HUDEP-2 (cell line): ENCODE results near the gene NFKB2.

Source experiments
- DNase-seq, 76 experiments: peaks; one replicate each; lab custom pipeline; 2025; ENCODE audit not compliant: unreplicated experiment in 76 of 76; lab: John Stamatoyannopoulos, UW

Gene NFKB2

GRCh38 chr10:102407425-102408130 is 12.1 kb downstream of the NFKB2 start:
- DNase-seq = no peak

DNA sequence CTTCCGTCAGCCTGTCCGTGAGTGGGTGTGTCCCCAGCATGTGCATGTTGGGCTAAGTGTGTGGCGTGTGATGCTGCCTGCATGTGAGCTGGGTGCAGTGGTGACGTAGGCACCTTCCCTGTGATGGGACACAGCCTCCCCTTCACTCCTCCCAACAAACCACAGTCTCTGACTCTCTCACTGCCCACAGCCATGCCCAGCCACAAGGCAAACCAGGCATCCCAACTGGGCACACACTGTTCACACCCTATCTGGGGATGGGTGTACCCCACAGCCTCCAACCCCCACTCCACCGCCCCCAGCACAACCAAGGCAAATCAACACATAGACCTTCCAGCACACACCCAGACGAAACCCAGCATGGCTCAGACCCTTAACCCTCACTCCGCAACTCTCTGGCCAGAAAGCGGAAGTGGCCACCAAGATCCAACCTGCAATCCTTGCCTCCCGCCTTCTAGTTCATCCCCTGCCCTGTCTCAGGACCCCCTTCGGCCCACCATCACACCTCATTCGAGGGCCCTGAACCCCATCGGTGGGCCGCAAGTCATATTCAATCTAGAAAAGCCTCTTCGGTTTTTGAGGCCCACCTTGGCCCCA is 12.7 kb downstream of the NFKB2 start:
- DNase-seq = no peak

- peak in 7 of 76 experiments; percentile 8 to 22 (median 12) for DNase-seq
Observed at GRCh38 chr10:102408728-102409603, 13.5 kb downstream of the NFKB2 start.

GRCh38 chr10:102409604-102410428 is 14.3 kb downstream of the NFKB2 start:
- DNase-seq = no peak

- no peak for DNase-seq
Observed at GRCh38 chr10:102410429-102411073, 15.0 kb downstream of the NFKB2 start.

DNA sequence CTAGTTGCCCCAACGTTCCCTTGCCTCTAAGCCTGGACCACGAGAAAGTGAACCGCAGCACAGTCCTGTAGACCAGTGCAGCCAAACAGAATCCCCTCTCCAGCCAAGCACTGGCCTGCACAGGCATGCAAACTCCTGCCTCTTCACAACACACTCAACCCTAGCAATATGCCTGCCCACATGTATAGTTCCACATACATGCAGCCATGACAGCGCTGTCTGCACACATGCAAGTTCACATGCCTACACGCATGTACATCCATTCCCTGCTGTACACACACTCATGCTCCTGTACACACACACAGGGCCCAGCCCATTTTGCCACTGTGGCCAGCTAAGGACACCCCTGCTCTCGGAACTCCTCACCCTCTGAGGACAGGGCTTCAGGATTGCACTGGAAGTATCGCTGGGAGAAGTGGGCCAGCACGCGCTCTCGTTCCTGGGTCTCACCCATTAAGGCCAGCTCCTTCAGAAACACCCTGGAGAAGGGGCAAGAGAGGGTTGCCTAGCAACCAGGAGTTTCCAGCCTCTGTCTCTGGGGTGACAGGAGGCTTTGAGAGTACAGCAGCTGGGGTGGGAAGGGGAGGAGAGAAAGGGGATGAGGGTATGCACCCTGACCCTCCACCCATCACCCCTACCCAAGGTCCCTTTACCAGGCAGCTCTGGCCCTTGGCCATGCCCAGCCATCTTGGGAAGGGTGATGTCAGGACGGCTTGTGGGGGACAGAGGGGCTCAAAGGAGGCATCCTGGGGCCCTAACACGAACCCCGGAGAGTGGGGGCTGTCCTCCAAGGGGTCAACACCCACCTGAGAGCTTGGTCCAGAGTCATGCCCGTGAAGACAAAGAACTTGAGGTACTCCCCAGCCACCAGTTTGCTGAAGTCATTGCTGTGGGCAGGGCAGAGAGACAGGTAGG is 16.1 kb downstream of the NFKB2 start:
- no peak for DNase-seq

DNA sequence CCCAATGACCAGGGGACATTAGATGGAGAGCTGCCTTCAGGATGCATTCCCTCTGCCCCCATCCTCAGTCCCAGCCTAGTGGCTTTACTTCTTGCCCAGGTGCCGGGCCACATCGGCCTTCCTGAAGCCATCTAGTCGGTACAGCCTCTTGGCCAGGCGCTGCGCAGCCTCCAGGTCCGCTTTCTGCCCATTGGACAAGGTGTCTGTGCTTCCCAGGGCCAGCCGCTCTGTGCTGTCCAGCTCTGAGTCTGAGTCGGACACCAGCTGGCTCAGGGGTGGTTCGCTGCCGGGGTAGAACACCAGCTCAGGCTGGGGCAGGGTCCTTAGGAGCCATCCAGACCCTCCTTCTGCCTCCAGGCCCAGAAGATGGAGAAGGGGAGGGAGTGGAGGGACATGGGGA is 16.8 kb downstream of the NFKB2 start:
- no peak for DNase-seq

GRCh38 chr10:102413053-102413705 is 17.7 kb downstream of the NFKB2 start:
- DNase-seq = no peak

DNA sequence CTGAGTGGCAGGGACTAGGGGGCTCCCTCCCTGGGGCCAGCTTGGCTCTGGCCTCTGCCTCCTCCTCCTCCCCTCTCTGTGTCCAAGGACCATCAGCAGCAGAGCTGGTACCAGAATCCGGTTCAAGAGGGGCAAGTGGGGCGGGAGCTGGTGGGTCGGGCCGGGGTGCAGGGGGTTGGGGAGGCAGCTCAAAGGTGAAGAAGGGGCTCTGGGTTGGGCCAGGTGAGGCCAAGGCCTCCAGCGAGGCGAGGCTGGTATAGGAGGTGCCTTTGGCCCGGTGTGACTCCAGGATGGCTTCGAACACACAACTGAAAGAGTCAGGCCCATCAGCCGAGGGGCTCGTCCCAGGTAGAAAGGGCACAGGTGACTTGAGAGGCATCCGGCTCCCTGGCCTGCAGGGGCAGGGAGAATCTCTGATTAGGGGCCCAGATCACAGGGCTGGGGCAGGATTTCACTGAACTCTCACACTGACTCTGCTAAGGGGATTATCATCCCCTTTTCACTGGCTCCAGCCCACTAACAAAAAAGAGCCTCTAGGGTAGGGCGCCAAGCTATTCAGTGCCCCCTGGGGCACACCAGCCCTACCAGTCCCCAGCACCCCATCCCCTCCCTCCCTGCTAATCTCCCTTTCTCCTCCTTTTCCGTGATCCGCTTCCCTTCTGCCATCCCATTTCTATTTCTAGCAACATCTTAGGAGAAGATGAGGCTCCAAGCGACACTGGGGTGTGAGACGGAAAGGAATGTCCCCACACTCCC is 18.5 kb downstream of the NFKB2 start:
- DNase-seq = no peak

GRCh38 chr10:102414749-102415148 is 19.2 kb downstream of the NFKB2 start:
- no peak for DNase-seq

DNA sequence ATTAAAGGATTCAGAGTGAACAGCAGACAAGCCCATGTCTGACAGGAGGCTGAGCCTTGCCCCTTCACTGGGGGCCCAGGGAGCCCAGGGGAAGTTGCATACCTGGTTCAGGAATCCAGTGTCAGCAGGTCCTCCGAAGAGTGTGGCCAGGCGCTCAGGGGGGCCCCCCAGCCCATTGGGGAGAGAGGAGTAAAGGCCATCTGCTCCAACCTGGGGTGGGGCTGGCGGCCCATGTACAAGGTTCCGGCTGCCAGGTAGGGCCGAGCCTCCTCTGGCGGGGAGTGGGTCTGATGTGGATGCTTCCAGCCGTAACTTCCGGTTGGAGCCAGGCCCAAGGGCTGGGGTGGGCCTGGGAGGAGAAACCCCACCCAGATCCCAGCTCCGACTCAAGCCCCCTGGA is 20.8 kb downstream of the NFKB2 start:
- DNase-seq = no peak

DNA sequence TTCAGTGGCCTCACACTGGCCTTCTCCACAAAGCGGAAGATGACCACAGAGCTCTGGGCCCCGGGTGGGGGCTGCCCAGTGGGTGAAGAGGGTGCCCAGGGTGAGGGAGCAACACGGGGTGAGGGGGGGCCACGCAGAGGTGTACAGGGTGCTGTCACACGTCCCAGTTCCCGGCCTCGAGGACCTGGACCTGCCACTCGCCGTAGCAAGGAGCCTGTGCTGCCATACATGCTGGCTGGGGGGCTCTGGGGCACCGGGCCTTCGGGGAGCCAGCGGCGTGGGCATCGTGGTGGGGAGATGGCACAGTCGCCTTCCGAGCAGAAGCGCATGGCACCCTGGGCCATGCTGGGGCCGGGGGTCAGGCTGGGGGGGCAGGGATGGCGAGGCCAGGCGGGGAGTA is 21.2 kb downstream of the NFKB2 start:
- DNase-seq = no peak

DNA sequence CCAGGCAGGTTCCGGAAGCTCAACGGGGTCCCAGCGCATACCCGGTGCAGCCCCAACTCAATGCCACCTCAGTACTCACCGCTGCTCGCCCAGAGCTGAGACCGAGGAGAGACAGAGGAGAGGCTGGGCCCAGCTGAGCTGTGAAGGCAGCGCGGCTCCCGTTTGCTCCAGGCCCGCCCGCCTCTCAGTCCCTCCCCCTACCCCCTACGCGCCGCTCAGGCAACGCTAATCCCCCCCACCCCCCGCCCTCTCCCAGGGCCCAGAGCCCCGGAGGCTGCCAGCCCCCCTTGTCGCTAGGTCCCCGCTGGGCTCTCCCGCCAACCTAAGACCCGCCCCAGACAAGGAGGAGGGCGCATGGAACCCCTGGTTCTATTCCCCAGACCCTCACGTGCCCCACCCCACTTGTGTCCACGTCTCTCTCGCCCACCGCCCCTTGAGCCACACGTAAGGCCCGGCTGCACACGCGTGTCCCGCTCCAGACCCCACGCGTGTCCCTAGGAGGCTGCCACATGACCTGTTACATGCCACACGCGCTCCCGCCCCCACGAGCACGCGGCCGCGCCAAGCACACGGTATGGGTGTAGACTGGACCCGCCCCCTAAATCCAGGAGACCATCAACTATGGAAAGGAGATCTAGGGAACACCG is 23.2 kb downstream of the NFKB2 start, which contains the start of gene PSD:
TSS of gene PSD (minus strand) at position 164 of the 647 bp plus-strand sequence. CDS start 1,747 bp downstream, outside the sequence.
- DNase-seq = no peak

DNA sequence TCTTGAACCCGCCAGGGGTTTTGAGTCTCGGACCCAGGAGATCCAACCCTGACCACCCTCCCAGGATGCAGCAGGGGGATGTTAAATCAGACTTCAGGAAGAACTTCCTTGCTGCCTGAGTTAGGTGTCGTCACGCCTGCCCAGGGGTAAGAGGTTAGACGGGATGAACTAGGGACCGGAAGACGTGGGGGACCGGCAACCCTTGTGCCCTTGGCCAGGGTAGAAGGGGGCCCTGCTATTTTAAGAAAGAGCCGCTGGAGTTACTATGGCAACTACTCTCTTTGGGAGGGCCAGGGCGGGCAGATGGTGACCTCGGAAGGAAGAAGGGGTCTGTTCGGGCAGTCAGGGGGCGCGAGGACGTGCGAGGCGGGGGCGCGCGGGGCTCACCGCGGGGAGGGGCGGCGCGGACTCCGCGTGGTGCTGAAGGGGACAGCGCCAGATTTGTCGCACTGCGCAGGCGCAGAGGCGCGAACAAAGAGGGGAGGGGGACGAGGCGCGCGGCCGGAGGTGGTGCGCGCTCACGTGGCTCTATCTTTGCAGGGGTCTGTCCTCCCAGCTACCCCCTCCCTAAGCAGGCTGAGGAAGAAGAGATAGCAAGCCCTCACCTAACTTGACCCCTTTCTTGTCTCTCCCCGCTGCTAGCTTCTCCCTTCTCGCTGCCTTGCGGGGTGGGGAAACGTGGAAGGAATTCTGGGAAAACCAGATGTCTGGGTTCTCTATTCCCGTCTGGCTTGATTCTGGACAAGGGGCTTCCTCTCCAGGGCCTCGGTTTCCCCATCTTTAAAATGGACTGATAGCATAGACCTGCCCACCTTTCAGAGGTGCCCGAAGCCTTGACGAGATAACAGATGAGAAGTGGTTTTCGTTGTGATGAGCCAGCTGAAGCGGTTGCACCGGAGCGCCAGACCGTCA is 24.0 kb downstream of the NFKB2 start:
- DNase-seq = peak in 44 of 76 experiments; percentile 6 to 65 (median 42)

- DNase-seq = peak in 1 of 76 experiments; percentile 40
Observed at GRCh38 chr10:102420181-102420713, 24.7 kb downstream of the NFKB2 start.
